HAP-1 (cell line): ENCODE measurements around the gene TFG.

Experiments used
- DNase-seq, 2 experiments: peaks; one replicate each; pipeline ENCODE4 v3.0.0-alpha.2; 2016 to 2020; ENCODE audit warnings: low spot score in 2 of 2
- H3K27me3 ChIP-seq: fragments of 250-450 bp; sonication (Bioruptor Pico); 2 replicates; pipeline ENCODE4 v1.5.1; 2020; ENCODE audit warnings: low read depth, mild to moderate bottlenecking, moderate library complexity
- H3K36me3 ChIP-seq: fragments of 250-450 bp; sonication (Bioruptor Pico); replicated peaks from 2 replicates; pipeline ENCODE4 v1.5.1; 2020; ENCODE audit warnings: mild to moderate bottlenecking
- H3K4me1 ChIP-seq: fragments of 250-450 bp; sonication (Bioruptor Pico); 2 replicates; pipeline ENCODE4 v1.5.1; 2020; ENCODE audit warnings: mild to moderate bottlenecking
- H3K4me3 ChIP-seq: fragments of 250-450 bp; sonication (Bioruptor Pico); 2 replicates; pipeline ENCODE4 v1.5.1; 2020; ENCODE audit warnings: mild to moderate bottlenecking, moderate library complexity
- H3K9me3 ChIP-seq: fragments of 250-450 bp; sonication (Bioruptor Pico); 2 replicates; pipeline ENCODE4 v1.5.1; 2020; ENCODE audit warnings: mild to moderate bottlenecking, moderate library complexity
- in situ Hi-C: fragments of 300-500 bp; cut with MboI; formaldehyde crosslinking; loops from 3 replicates; pipeline ENCODE4 v1.14.3; 2020; ENCODE audit warnings: low sequenced_read_pairs, inconsistent platforms, mixed read lengths

The TFG gene

GRCh38 chr3:100776097-100776729 is 66.9 kb downstream of the TFG start:
- Histone ChIP-seq H3K27me3 (no peaks in the 10 kb centered on the region), H3K4me3 (no peak overlapping the region), H3K4me1 (no peaks in the 10 kb centered on the region), H3K36me3 (no peaks in the 10 kb centered on the region), H3K9me3 (no peaks in the 10 kb centered on the region)
- DNase-seq: no peak
- in situ Hi-C loops: no loop called here

DNA sequence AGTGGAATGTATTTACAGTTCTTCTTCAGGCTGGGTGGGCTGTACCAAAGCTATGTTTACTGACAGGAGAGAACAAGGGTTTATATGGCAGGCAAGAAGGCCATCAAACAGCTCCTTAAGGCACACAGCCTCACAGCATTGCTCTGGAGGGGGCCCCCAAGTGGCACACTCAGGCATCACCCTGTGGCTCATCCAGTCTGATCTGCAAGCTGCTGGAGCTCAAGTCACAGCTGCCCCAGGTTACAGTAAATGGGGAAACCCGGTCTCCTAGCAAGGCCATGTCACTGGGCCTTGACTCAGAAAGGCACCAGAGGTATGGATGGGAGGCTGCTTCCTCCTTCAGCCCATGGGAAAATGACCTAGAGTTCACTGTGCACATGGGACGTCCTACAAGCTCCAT is 67.5 kb downstream of the TFG start:
- Histone ChIP-seq H3K4me1 (no peaks in the 10 kb centered on the region), H3K4me3 (no peak overlapping the region), H3K27me3 (no peaks in the 10 kb centered on the region), H3K36me3 (no peaks in the 10 kb centered on the region), H3K9me3 (no peaks in the 10 kb centered on the region)
- in situ Hi-C loops: no loop called here
- DNase-seq: peak in 1 of 2 experiments; percentile 17

DNA sequence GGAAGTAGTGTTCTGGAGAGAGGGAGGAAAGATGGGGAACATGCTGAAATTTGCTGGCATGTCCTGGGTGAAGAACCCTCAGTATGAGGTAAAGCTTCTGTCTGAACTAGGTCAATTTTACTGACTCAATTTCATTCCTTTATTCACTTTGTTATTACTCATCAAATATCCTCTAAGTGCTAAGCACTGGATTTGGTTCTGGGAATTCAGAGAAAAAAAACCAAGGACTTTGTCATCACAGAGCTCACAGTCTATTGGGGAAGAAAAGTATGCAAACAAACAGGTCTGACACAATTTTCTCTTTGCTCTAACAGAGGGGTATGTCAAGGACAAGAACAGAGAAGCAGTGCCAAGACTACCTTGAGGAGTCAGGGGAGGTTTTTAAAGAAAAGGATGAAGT is 68.0 kb downstream of the TFG start:
- Histone ChIP-seq H3K9me3 (no peaks in the 10 kb centered on the region), H3K27me3 (no peaks in the 10 kb centered on the region), H3K36me3 (no peaks in the 10 kb centered on the region), H3K4me3 (no peak overlapping the region), H3K4me1 (no peaks in the 10 kb centered on the region)
- no peak for DNase-seq
- in situ Hi-C loops: no loop called here

DNA sequence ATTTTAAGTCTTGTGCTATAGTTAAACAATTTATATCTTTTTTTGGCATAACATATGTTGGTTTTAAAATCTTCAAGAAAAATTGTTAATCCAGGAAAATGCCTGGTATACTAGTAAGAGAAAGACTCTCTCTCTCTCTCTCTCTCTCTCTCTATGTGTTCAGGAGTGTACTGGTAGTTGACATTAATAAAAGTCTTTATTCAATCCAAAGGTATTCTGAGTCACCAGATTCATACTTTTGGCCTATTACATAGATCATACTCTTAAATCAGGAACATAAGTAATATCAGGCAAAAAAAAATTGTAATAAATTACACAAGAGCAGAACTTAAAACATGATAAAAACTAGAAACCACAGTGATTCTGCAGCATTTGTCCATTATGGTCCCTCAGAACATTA is 70.2 kb downstream of the TFG start:
- no peaks in the 10 kb centered on the region for H3K4me1 ChIP-seq
- no peak for DNase-seq
- no peak overlapping the region for H3K4me3 ChIP-seq
- no peaks in the 10 kb centered on the region for H3K27me3 ChIP-seq
- in situ Hi-C loops: no loop called here
- H3K36me3 ChIP-seq: no peaks in the 10 kb centered on the region
- no peaks in the 10 kb centered on the region for H3K9me3 ChIP-seq

GRCh38 chr3:100780071-100780622 is 70.9 kb downstream of the TFG start:
- Histone ChIP-seq H3K9me3 (no peaks in the 10 kb centered on the region), H3K4me1 (no peaks in the 10 kb centered on the region), H3K36me3 (no peaks in the 10 kb centered on the region), H3K27me3 (no peaks in the 10 kb centered on the region), H3K4me3 (no peak overlapping the region)
- in situ Hi-C loops: no loop called here
- DNase-seq: no peak

DNA sequence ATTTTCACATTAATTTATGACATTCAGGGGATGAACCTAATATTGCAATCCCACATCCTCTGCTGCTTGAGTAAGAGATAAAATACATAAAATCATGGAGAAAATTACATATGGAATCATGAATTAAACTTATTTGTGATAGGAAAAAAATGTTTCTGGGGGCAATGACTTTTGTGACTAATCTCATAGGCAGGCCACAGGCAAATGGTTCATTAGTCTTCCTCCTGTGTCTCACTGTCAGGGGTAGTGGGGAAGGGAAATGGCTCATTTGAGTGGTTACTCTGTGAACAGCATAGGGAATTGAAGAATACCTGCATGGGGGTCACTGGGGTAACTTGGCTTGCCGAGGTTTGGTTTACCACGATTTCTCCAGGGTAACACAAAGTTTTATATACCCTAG is 72.0 kb downstream of the TFG start:
- DNase-seq: no peak

GRCh38 chr3:100782348-100782747 is 73.1 kb downstream of the TFG start:
- H3K36me3 ChIP-seq: no peaks in the 10 kb centered on the region
- no peaks in the 10 kb centered on the region for H3K4me1 ChIP-seq
- H3K9me3 ChIP-seq: no peaks in the 10 kb centered on the region
- no peak overlapping the region for H3K4me3 ChIP-seq
- in situ Hi-C loops: no loop called here
- no peaks in the 10 kb centered on the region for H3K27me3 ChIP-seq
- no peak for DNase-seq

More for the DNA sequence above, 72.0 kb downstream of the TFG start:
- Histone ChIP-seq H3K4me1 (no peaks in the 10 kb centered on the region), H3K27me3 (no peaks in the 10 kb centered on the region), H3K9me3 (no peaks in the 10 kb centered on the region), H3K36me3 (no peaks in the 10 kb centered on the region), H3K4me3 (no peak overlapping the region)
- in situ Hi-C loops: no loop called here

DNA sequence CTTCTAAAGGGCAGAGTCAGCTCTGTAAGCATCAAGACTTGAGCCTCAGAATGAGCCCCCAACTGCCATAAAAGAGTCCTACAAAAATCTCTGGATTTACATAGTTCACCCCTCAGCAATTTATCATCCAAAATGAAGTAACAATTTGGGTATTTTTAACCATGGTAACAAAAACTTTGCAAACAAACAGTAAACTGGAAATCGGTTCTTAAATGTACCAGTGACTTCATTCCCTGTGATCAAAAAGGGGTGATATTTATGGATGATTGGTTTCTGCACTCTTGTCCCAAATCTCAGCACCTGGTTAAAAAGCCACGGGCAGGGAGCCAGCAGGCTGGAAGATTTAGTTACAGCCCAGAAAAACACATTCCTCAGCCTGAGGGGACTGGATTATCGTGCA is 73.6 kb downstream of the TFG start:
- Histone ChIP-seq H3K27me3 (no peaks in the 10 kb centered on the region), H3K9me3 (no peaks in the 10 kb centered on the region), H3K4me1 (no peaks in the 10 kb centered on the region), H3K4me3 (no peak overlapping the region), H3K36me3 (no peaks in the 10 kb centered on the region)
- peak in 1 of 2 experiments; percentile 10 for DNase-seq
- in situ Hi-C loops: no loop called here

GRCh38 chr3:100783619-100784018 is 74.3 kb downstream of the TFG start:
- in situ Hi-C loops: no loop called here
- Histone ChIP-seq H3K36me3 (no peaks in the 10 kb centered on the region), H3K4me3 (no peak overlapping the region), H3K4me1 (no peaks in the 10 kb centered on the region), H3K27me3 (no peaks in the 10 kb centered on the region), H3K9me3 (no peaks in the 10 kb centered on the region)
- DNase-seq: no peak

DNA sequence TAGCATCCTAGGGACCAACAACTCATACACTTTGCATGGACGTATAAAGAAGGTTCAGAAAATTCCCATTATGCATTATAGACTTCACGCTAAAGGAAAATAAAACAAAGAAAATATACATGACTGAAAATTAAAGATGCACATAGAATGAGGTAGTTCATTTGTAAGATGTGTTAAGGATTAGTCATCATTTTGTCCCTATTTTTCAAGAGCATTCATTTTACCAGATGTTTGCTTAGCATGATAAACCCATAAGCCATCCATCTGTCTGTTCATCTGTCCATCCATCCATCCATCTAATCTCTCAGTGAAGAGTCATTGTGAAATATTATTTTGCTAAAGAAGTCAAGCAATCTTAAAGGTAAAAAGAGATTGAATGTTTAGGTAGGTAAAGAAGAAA is 80.3 kb downstream of the TFG start:
- no peak for DNase-seq
- no peaks in the 10 kb centered on the region for H3K4me1 ChIP-seq
- no peaks in the 10 kb centered on the region for H3K9me3 ChIP-seq
- H3K4me3 ChIP-seq: no peak overlapping the region
- in situ Hi-C loops: no loop called here
- peaks cover 10% of the 10 kb centered on the region; the same call in 1 of the 2 replicates for H3K27me3 ChIP-seq
- H3K36me3 ChIP-seq: no peaks in the 10 kb centered on the region

DNA sequence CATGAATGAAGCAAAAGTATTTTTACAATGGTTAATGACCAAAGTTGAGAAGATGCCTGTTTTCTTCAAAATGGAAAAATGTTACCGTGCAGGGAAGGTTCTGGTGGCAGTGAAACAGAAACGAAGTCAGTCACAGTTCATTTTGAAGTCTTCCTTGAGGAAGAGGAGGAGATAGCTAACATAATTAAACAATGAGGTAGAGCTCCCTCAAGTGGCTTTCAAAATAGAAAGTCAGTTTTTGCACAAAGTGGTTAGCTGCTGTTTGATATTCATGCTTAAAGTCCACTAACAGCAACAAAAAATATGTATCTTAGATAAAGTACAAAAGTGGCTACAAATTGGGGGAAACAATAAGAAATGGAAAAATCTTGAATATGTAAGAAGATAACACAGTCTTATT is 87.3 kb downstream of the TFG start:
- no peaks in the 10 kb centered on the region for H3K9me3 ChIP-seq
- no peaks in the 10 kb centered on the region for H3K36me3 ChIP-seq
- H3K4me3 ChIP-seq: no peak overlapping the region
- in situ Hi-C loops: no loop called here
- peak in 1 of 2 experiments; percentile 11 for DNase-seq
- H3K4me1 ChIP-seq: no peaks in the 10 kb centered on the region
- H3K27me3 ChIP-seq: peaks cover 7% of the 10 kb centered on the region; the same call in 1 of the 2 replicates

DNA sequence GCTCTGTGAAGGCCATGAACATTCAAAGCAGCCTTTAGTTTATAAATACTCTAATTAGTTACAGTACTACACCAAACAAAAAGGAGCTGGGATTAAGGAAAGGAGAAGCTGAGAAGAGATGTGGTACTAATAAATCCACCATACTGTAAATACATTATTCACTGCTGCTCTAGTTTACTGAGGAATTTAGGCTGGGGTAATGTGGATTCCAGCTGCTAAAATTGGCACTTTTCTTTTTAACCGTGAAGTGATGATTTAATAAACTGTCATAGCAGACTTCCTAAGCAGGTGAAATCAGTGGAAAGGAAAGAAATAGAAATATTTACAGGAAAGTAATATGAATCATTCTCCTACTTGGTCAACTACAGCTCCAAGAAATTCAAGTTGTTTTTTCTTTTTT is 88.7 kb downstream of the TFG start:
- Histone ChIP-seq H3K9me3 (no peaks in the 10 kb centered on the region), H3K4me1 (no peaks in the 10 kb centered on the region), H3K27me3 (0 out of 2 replicates have a peak, but pooled peaks cover 5% of the 10 kb centered on the region), H3K4me3 (no peak overlapping the region), H3K36me3 (no peaks in the 10 kb centered on the region)
- DNase-seq: no peak
- in situ Hi-C loops: no loop called here
